K562 (cell line): ENCODE data around the gene SMC3. TPM values are rescaled to one million over a fixed set of nuclear protein-coding genes. Genes with fewer than 3 reads are reported as not detected.

Source experiments
- ATAC-seq: fragments of 200-7000 bp; cut with Tn5 transposase; 3 replicates; pipeline ENCODE4 v1.9.1; 2020; ENCODE audit warnings: moderate library complexity
- BruUV-seq: library from RNA; stranded (reverse); fragments of 400-500 nt; replicated peaks from 2 replicates; lab custom pipeline; 2021; lab: Mats Ljungman, UMichigan
- CTCF ChIA-PET: fragments of 300-600 bp; formaldehyde crosslinking; extraction: SDS; loops from one replicate; lab custom pipeline; 2021; ENCODE audit warnings: low intra/inter-chr PET ratio; lab: Yijun Ruan, JAX
- POLR2A ChIA-PET: fragments of 300-600, 350-650 bp; sonication (Branson Sonifier 250); formaldehyde crosslinking; extraction: SDS; loops from one replicate; lab custom pipeline; 2021; ENCODE audit warnings: antibody characterized with exemption, inconsistent platforms; lab: Yijun Ruan, JAX
- DNase-seq, 4 experiments: peaks; one replicate each; pipeline versions ENCODE4 v3.0.0 to v3.0.0-alpha.2; 2011 to 2018; ENCODE audit warnings: low spot score in 3 of 4, mixed read lengths in 3 of 4; ENCODE audit errors: extremely low read depth in 1 of 4
- FAIRE-seq: peaks from 2 replicates; lab custom pipeline; 2011; peaks lifted over from hg19 to GRCh38; lab: Jason Lieb, UNC
- H2AFZ ChIP-seq: 2 replicates; pipeline ENCODE4 v1.6.0; 2011; ENCODE audit warnings: low read depth, low read length, control low read depth, inconsistent platforms
- H3K27ac ChIP-seq: fragments of 200-600 bp; 3 replicates; pipeline ENCODE4 v1.8.0; 2011; ENCODE audit warnings: low read depth, mild to moderate bottlenecking, control low read depth, inconsistent platforms, low read length, moderate library complexity, mixed read lengths; ENCODE audit errors: extremely low read depth
- H3K27me3 ChIP-seq, 2 experiments: fragments of 300-600 bp in 1 of 2; 2 replicates in 1 of 2; 3 replicates in 1 of 2; pipeline versions ENCODE4 v1.6.0 to v1.8.0; 2011; ENCODE audit warnings: inconsistent platforms in 2 of 2, low read length in 2 of 2, mild to moderate bottlenecking in 1 of 2, mixed read lengths in 1 of 2, moderate library complexity in 1 of 2; ENCODE audit not compliant: control insufficient read depth in 2 of 2, insufficient read depth in 2 of 2
- H3K36me3 ChIP-seq: fragments of 300-600 bp; 3 replicates; pipeline ENCODE4 v1.8.0; 2011; ENCODE audit warnings: mild to moderate bottlenecking, low read length, inconsistent platforms; ENCODE audit not compliant: control insufficient read depth, insufficient read depth
- H3K4me1 ChIP-seq, 2 experiments: fragments of 200-600 bp in 1 of 2; replicated peaks in 1 of 2; 2 replicates in 1 of 2; 3 replicates in 1 of 2; pipeline versions ENCODE4 v1.5.1 to v1.8.0; 2011; ENCODE audit warnings: inconsistent platforms in 2 of 2, low read length in 2 of 2, mild to moderate bottlenecking in 1 of 2, mixed read lengths in 1 of 2, moderate library complexity in 1 of 2; ENCODE audit not compliant: control insufficient read depth in 2 of 2, insufficient read depth in 2 of 2
- H3K4me2 ChIP-seq: 2 replicates; pipeline ENCODE4 v1.6.1; 2011; ENCODE audit warnings: low read length, control low read depth, inconsistent platforms, mixed read lengths; ENCODE audit not compliant: insufficient read depth
- H3K4me3 ChIP-seq: fragments of 200-600 bp; sonication (generic), shearing (Covaris generic); 2 replicates; pipeline ENCODE4 v1.5.1; 2016; ENCODE audit warnings: control low read depth, inconsistent platforms
- H3K79me2 ChIP-seq: fragments of 200-600 bp; 3 replicates; pipeline ENCODE4 v1.8.0; 2011; ENCODE audit warnings: low read length, inconsistent platforms; ENCODE audit not compliant: control insufficient read depth, insufficient read depth
- H3K9ac ChIP-seq, 2 experiments: 2 replicates each; pipeline versions ENCODE4 v1.6.0 to v1.6.1; 2011; ENCODE audit warnings: low read depth in 2 of 2, low read length in 2 of 2, control low read depth in 1 of 2, inconsistent platforms in 1 of 2, mild to moderate bottlenecking in 1 of 2, mixed read lengths in 1 of 2; ENCODE audit not compliant: insufficient read depth in 1 of 2
- H3K9me1 ChIP-seq: one replicate; pipeline ENCODE4 v1.6.0; 2011; ENCODE audit warnings: inconsistent platforms, mild to moderate bottlenecking, low read length, moderate library complexity; ENCODE audit not compliant: control insufficient read depth, insufficient read depth
- H3K9me3 ChIP-seq: replicated peaks from 2 replicates; pipeline ENCODE4 v1.5.1; 2011; ENCODE audit warnings: low read depth, low read length, inconsistent platforms; ENCODE audit not compliant: control insufficient read depth, insufficient read depth
- H4K20me1 ChIP-seq: replicated peaks from 2 replicates; pipeline ENCODE4 v1.6.1; 2011; ENCODE audit warnings: low read length, inconsistent platforms, mixed read lengths; ENCODE audit not compliant: control insufficient read depth, insufficient read depth
- BMI1 ChIP-seq: fragments of 150-350 bp; IDR thresholded peaks from 2 replicates; pipeline ENCODE4 v1.6.1; 2014; ENCODE audit warnings: low read length
- EP300 ChIP-seq: IDR thresholded peaks from 2 replicates; pipeline ENCODE4 v1.6.1; 2012; ENCODE audit warnings: low read length, improper control_type of control experiment
- KDM4B ChIP-seq, 2 experiments: fragments of 450-650 bp in 1 of 2; sonication (generic) in 1 of 2; IDR thresholded peaks; 2 replicates each; pipeline ENCODE4 v1.6.1; 2016 to 2017; ENCODE audit warnings: borderline replicate concordance in 2 of 2, antibody characterized with exemption in 1 of 2, low read depth in 1 of 2, mild to moderate bottlenecking in 1 of 2
- NBN ChIP-seq: fragments of 450-650 bp; IDR thresholded peaks from 2 replicates; pipeline ENCODE4 v1.6.1; 2016; ENCODE audit warnings: low read depth, mild to moderate bottlenecking
- NONO ChIP-seq, 2 experiments: fragments of 200-400 bp in 1 of 2; fragments of 450-650 bp in 1 of 2; formaldehyde crosslinking in 1 of 2; IDR thresholded peaks; 2 replicates each; pipeline ENCODE4 v1.6.1; 2017; ENCODE audit warnings: low read depth in 2 of 2, mild to moderate bottlenecking in 2 of 2, moderate library complexity in 2 of 2, low read length in 1 of 2
- PCBP1 ChIP-seq: fragments of 200-400 bp; formaldehyde crosslinking; IDR thresholded peaks from 2 replicates; pipeline ENCODE4 v1.6.1; 2018; ENCODE audit warnings: mild to moderate bottlenecking, low read depth, low read length; ENCODE audit not compliant: poor library complexity, severe bottlenecking
- POLR2AphosphoS5 ChIP-seq: IDR thresholded peaks from 2 replicates; pipeline ENCODE4 v1.6.1; 2011; ENCODE audit warnings: mild to moderate bottlenecking, low read depth, low read length, moderate library complexity; ENCODE audit not compliant: control insufficient read depth, insufficient read depth
- RERE ChIP-seq: sonication (generic); formaldehyde crosslinking; IDR thresholded peaks from 2 replicates; pipeline ENCODE4 v1.8.0; 2023; ENCODE audit warnings: missing genetic modification reagents, mild to moderate bottlenecking, borderline replicate concordance
- RHOXF2B ChIP-seq: fragments of 250-450 bp; sonication (Bioruptor Pico); conservative IDR thresholded peaks from 2 replicates; pipeline ENCODE4 v1.5.1; 2021
- ZNF280B ChIP-seq: fragments of 250-450 bp; sonication (Bioruptor Pico); IDR thresholded peaks from 2 replicates; pipeline ENCODE4 v1.5.1; 2021; ENCODE audit warnings: mild to moderate bottlenecking
- ZNF699 ChIP-seq: fragments of 250-450 bp; sonication (Bioruptor Pico); IDR thresholded peaks from 2 replicates; pipeline ENCODE4 v1.8.0; 2021; ENCODE audit warnings: mild to moderate bottlenecking, moderate library complexity; ENCODE audit not compliant: insufficient replicate concordance
- WGBS: fragments of 100-300 bp; shearing (Covaris generic); methylation state at CpG from one replicate; pipeline ENCODE4 v1.1.6; 2016; ENCODE audit warnings: low coverage, mixed read lengths; ENCODE audit not compliant: insufficient coverage; ENCODE audit errors: missing lambda C conversion rate; 5-methylcytosine and 5-hydroxymethylcytosine counted together
- in situ Hi-C: fragments of 300-500 bp; cut with MboI; formaldehyde crosslinking; loops from 4 replicates; pipeline ENCODE4 v1.15.0; 2018; ENCODE audit warnings: inconsistent platforms, mixed read lengths
- intact Hi-C: fragments of 100-400 bp; cut with micrococcal nuclease; formaldehyde crosslinking; loops from 2 replicates; pipeline ENCODE4 v1.14.2; 2022
- polyA plus RNA-seq, 8 experiments: library from polyadenylated mRNA; depleted of rRNA in 4 of 8; stranded (reverse) in 5 of 8; unstranded in 3 of 8; fragments of >200 nt; fragmentation: Nextera tagmentation in 2 of 8; fragmentation: Illumina TruSeq in 1 of 8; extraction: Ambion mirVana in 2 of 8; extraction: Trizol in 1 of 8; gene quantifications; 2 replicates each; pipeline versions ENCODE4 v1.2.1 to v1.2.3, GENCODE V29; 2011 to 2014; ENCODE audit warnings: inconsistent platforms in 1 of 8, missing spikeins in 1 of 8
- total RNA-seq, 7 experiments: library from RNA; depleted of rRNA in 6 of 7; stranded (reverse); fragments of >200 nt in 6 of 7; fragmentation: Illumina TruSeq in 2 of 7; extraction: Trizol in 2 of 7; gene quantifications; 2 replicates each; pipeline versions ENCODE4 v1.2.1 to v1.2.3, GENCODE V29; 2011 to 2021; ENCODE audit warnings: low replicate concordance in 1 of 7
- TF ChIP-seq, protein P1 (sequence below): sonication (generic); formaldehyde crosslinking; IDR thresholded peaks from 2 replicates; pipeline ENCODE4 v1.8.1; 2023; ENCODE audit warnings: mild to moderate bottlenecking, missing genetic modification reagents, moderate library complexity

Gene SMC3
- total and polyA plus RNA-seq, 9 of the 15 experiments (the other 6 are each of a cell fraction or from before 2014, with no cell fraction given) = 21.3 to 62.6 (median 39.3) TPM

- WGBS = 58% methylated on average over 3 of the region's 3 CpGs
- H3K79me2 ChIP-seq = peaks cover 95% of the 10 kb centered on the region
- H3K4me1 ChIP-seq = peaks cover 13 to 24% of the 10 kb centered on the region in 2 experiments
- H2AFZ ChIP-seq = no peak overlapping the region
- no peaks in the 10 kb centered on the region for H3K27me3 ChIP-seq
- no peak overlapping the region for H3K9ac ChIP-seq
- no peak for ATAC-seq
- no peak overlapping the region for H3K27ac ChIP-seq
- in situ Hi-C loops = no loop called here
- intact Hi-C loops = loop anchor here (5.0 kb wide), 1 partner anchor 223 kb away; the partner anchor contains the start of gene PDCD4
- no peaks in the 10 kb centered on the region for H3K9me1 ChIP-seq
- TF ChIP-seq NONO (IDR thresholded peaks at IDR 0.05; ENCODE audit: low read depth in 2 of 2, low read length in 1 of 2) (no peak), EP300 (no peak), KDM4B (IDR thresholded peaks at IDR 0.05; ENCODE audit: borderline replicate concordance in 2 of 2, low read depth in 1 of 2) (no peak), NBN (no peak), POLR2AphosphoS5 (no peak), PCBP1 (no peak), RERE (CRISPR knock-in tag) (no peak), ZNF280B (no peak), ZNF699 (no peak), BMI1 (no peak), RHOXF2B (no peak)
- TF ChIP-seq, protein P1, sequence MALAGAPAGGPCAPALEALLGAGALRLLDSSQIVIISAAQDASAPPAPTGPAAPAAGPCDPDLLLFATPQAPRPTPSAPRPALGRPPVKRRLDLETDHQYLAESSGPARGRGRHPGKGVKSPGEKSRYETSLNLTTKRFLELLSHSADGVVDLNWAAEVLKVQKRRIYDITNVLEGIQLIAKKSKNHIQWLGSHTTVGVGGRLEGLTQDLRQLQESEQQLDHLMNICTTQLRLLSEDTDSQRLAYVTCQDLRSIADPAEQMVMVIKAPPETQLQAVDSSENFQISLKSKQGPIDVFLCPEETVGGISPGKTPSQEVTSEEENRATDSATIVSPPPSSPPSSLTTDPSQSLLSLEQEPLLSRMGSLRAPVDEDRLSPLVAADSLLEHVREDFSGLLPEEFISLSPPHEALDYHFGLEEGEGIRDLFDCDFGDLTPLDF (CRISPR knock-in tag) = no peak
- TF ChIP-seq, all 486 proteins: peak for 0
- no peak overlapping the region for H3K4me3 ChIP-seq
- no peaks in the 10 kb centered on the region for H4K20me1 ChIP-seq
- FAIRE-seq (no peak), DNase-seq (no peak)
- no TSS peak for BruUV-seq
- POLR2A ChIA-PET = interaction anchor here (1.1 to 2.3 kb wide), 6 partner anchors 10 to 116 kb away, joined by 3 to 18 read pairs (median 4); no protein-coding TSS in a partner anchor
- peak overlapping the region; percentile 46; the same call in 1 of the 2 replicates for H3K4me2 ChIP-seq
- H3K9me3 ChIP-seq = no peaks in the 10 kb centered on the region
- no peaks in the 10 kb centered on the region for H3K36me3 ChIP-seq
- CTCF ChIA-PET = no interaction called here
These were observed 81.3 kb downstream of the SMC3 start for GRCh38 chr10:110648692-110649346.
